ENCODE results near the gene DCLK2. TPM values are rescaled to one million over a fixed set of nuclear protein-coding genes. Genes with fewer than 3 reads are reported as not detected.

DCLK2 gene
- total RNA-seq, 1 experiment from 2014 or later, result 2.9 TPM

GRCh38 chr4:150090836-150091235 lies 12.6 kb downstream of the DCLK2 start:
- Histone ChIP-seq H3K4me3 (ENCODE audit: low read depth, low read length) (no peak overlapping the region), H3K4me1 (0 out of 2 replicates have a peak, but pooled peaks cover 3% of the 10 kb centered on the region), H3K36me3 (ENCODE audit: control insufficient read depth, insufficient read depth, low read length) (no peaks in the 10 kb centered on the region), H3K9me3 (no peaks in the 10 kb centered on the region), H3K27me3 (replicated peaks; ENCODE audit: control insufficient read depth, insufficient read depth, low read length) (no peaks in the 10 kb centered on the region)
- Mint-ChIP-seq H3K27me3 (ENCODE audit: insufficient read depth, unreplicated experiment) (no peaks in the 10 kb centered on the region), H3K4me3 (ENCODE audit: unreplicated experiment) (no peak overlapping the region), H3K4me1 (ENCODE audit: low read depth, unreplicated experiment) (peaks cover 6% of the 10 kb centered on the region), H3K36me3 (ENCODE audit: insufficient read depth, unreplicated experiment) (no peaks in the 10 kb centered on the region), H3K27ac (ENCODE audit: unreplicated experiment) (no peak overlapping the region), H3K9me3 (ENCODE audit: unreplicated experiment) (no peaks in the 10 kb centered on the region)
- TF ChIP-seq, protein P1, sequence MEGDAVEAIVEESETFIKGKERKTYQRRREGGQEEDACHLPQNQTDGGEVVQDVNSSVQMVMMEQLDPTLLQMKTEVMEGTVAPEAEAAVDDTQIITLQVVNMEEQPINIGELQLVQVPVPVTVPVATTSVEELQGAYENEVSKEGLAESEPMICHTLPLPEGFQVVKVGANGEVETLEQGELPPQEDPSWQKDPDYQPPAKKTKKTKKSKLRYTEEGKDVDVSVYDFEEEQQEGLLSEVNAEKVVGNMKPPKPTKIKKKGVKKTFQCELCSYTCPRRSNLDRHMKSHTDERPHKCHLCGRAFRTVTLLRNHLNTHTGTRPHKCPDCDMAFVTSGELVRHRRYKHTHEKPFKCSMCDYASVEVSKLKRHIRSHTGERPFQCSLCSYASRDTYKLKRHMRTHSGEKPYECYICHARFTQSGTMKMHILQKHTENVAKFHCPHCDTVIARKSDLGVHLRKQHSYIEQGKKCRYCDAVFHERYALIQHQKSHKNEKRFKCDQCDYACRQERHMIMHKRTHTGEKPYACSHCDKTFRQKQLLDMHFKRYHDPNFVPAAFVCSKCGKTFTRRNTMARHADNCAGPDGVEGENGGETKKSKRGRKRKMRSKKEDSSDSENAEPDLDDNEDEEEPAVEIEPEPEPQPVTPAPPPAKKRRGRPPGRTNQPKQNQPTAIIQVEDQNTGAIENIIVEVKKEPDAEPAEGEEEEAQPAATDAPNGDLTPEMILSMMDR (IDR thresholded peaks at IDR 0.05; ENCODE audit: insufficient read depth in 1 of 2, low read depth in 1 of 2, low read length in 1 of 2, severe bottlenecking in 1 of 2, unreplicated experiment in 1 of 2), result no peak
- ChIA-PET POLR2A (no interaction called here), CTCF (no interaction called here)
- intact Hi-C loops (cut with micrococcal nuclease; ENCODE audit: unreplicated experiment), result no loop called here
- DNase-seq, result no peak
- no TSS peak for BruUV-seq (replicated peaks)

DNA sequence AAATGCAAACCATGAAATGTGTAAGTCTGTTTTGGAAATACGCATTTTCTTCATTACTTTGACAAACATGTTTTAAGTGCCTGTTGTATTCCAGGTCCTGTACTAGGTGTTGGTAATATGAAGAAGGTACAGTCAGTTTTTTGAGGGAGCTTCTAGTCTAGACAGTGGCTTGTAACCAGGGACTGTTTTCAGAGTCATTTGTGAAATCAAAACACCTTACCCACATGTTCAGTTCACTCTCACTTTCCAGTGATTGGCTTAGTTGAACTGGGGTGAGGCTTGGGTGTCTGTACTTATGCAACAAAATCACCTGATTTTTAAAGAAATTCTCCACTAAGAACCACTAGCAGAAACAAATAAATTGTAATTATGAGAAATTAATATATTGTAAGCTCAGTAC lies 16.4 kb downstream of the DCLK2 start:
- H3K27ac Mint-ChIP-seq (ENCODE audit: unreplicated experiment), result no peak overlapping the region
- intact Hi-C loops (cut with micrococcal nuclease; ENCODE audit: unreplicated experiment), result no loop called here
- CTCF ChIA-PET, result no interaction called here
- H3K36me3 Mint-ChIP-seq (ENCODE audit: insufficient read depth, unreplicated experiment), result no peaks in the 10 kb centered on the region
- POLR2A ChIA-PET, result no interaction called here
- H3K27me3 Mint-ChIP-seq (ENCODE audit: insufficient read depth, unreplicated experiment), result no peaks in the 10 kb centered on the region
- no peaks in the 10 kb centered on the region for H3K4me1 ChIP-seq
- H3K9me3 Mint-ChIP-seq (ENCODE audit: unreplicated experiment), result no peaks in the 10 kb centered on the region
- TF ChIP-seq, protein P1 (IDR thresholded peaks at IDR 0.05; ENCODE audit: insufficient read depth in 1 of 2, low read depth in 1 of 2, low read length in 1 of 2, severe bottlenecking in 1 of 2, unreplicated experiment in 1 of 2), result no peak
- no peak overlapping the region for H3K4me3 Mint-ChIP-seq (ENCODE audit: unreplicated experiment)
- no TSS peak for BruUV-seq (replicated peaks)
- H3K9me3 ChIP-seq, result no peaks in the 10 kb centered on the region
- H3K4me3 ChIP-seq (ENCODE audit: low read depth, low read length), result no peak overlapping the region
- no peaks in the 10 kb centered on the region for H3K36me3 ChIP-seq (ENCODE audit: control insufficient read depth, insufficient read depth, low read length)
- no peaks in the 10 kb centered on the region for H3K4me1 Mint-ChIP-seq (ENCODE audit: low read depth, unreplicated experiment)
- DNase-seq, result no peak
- no peaks in the 10 kb centered on the region for H3K27me3 ChIP-seq (replicated peaks; ENCODE audit: control insufficient read depth, insufficient read depth, low read length)

DNA sequence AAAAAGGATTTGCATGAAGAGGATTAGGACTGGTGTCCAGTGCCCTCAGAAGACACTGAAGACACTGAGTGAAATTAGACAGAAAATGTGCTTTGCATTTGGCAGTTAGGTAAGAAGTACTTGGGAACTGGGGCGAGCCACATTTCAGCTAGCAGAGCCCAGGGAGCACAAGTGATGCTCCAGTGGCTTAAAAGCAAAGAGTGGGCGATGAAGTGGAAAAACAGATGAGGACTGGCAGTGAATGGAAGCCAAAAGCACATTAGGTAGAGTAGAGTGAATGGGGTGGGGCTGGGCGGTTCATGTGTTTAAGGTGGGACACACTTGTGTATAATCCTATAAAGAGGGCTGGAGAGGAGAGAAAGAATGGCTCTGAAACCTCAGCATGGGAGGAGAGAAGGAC lies 18.4 kb downstream of the DCLK2 start:
- no peak for DNase-seq
- CTCF ChIA-PET, result no interaction called here
- intact Hi-C loops (cut with micrococcal nuclease; ENCODE audit: unreplicated experiment), result no loop called here
- Histone ChIP-seq H3K9me3 (no peaks in the 10 kb centered on the region), H3K36me3 (ENCODE audit: control insufficient read depth, insufficient read depth, low read length) (no peaks in the 10 kb centered on the region), H3K4me1 (no peaks in the 10 kb centered on the region), H3K4me3 (ENCODE audit: low read depth, low read length) (no peak overlapping the region), H3K27me3 (replicated peaks; ENCODE audit: control insufficient read depth, insufficient read depth, low read length) (no peaks in the 10 kb centered on the region)
- BruUV-seq (replicated peaks), result no TSS peak
- Mint-ChIP-seq H3K27ac (ENCODE audit: unreplicated experiment) (no peak overlapping the region), H3K4me3 (ENCODE audit: unreplicated experiment) (no peak overlapping the region), H3K36me3 (ENCODE audit: insufficient read depth, unreplicated experiment) (no peaks in the 10 kb centered on the region), H3K4me1 (ENCODE audit: low read depth, unreplicated experiment) (no peaks in the 10 kb centered on the region), H3K9me3 (ENCODE audit: unreplicated experiment) (no peaks in the 10 kb centered on the region), H3K27me3 (ENCODE audit: insufficient read depth, unreplicated experiment) (no peaks in the 10 kb centered on the region)
- TF ChIP-seq, protein P1 (IDR thresholded peaks at IDR 0.05; ENCODE audit: insufficient read depth in 1 of 2, low read depth in 1 of 2, low read length in 1 of 2, severe bottlenecking in 1 of 2, unreplicated experiment in 1 of 2), result no peak
- POLR2A ChIA-PET, result no interaction called here
